NT2/D1 (cell line): ENCODE data around the gene SLC16A10.

Experiments
- DNase-seq: peaks from one replicate; pipeline ENCODE4 v3.0.0-alpha.2; 2011; ENCODE audit warnings: low read depth, low spot score
- H3K27me3 ChIP-seq: 2 replicates; pipeline ENCODE4 v1.6.0; 2011; ENCODE audit warnings: mild to moderate bottlenecking; ENCODE audit not compliant: insufficient read length, insufficient read depth
- H3K36me3 ChIP-seq: 2 replicates; pipeline ENCODE4 v1.6.1; 2011; ENCODE audit warnings: mild to moderate bottlenecking, low read length, mixed read lengths; ENCODE audit not compliant: insufficient read depth, insufficient read length
- H3K4me1 ChIP-seq: 2 replicates; pipeline ENCODE4 v1.5.1; 2011; ENCODE audit not compliant: insufficient read depth, insufficient read length
- H3K4me3 ChIP-seq: 2 replicates; pipeline ENCODE4 v1.5.1; 2011; ENCODE audit warnings: low read depth; ENCODE audit not compliant: insufficient read length
- H3K9ac ChIP-seq: 2 replicates; pipeline ENCODE4 v1.6.0; 2011; ENCODE audit warnings: low read depth; ENCODE audit not compliant: insufficient read length
- H3K9me3 ChIP-seq: 2 replicates; pipeline ENCODE4 v1.5.1; 2011; ENCODE audit warnings: mild to moderate bottlenecking, low read length; ENCODE audit not compliant: insufficient read depth
- SUZ12 ChIP-seq: IDR thresholded peaks from 2 replicates; pipeline ENCODE4 v1.6.1; 2011; ENCODE audit not compliant: insufficient read length, insufficient read depth; ENCODE audit errors: extremely low read depth
- YY1 ChIP-seq: IDR thresholded peaks from 2 replicates; pipeline ENCODE4 v1.6.1; 2011; ENCODE audit not compliant: insufficient read length, insufficient read depth
- ZNF274 ChIP-seq: IDR thresholded peaks from 2 replicates; pipeline ENCODE4 v1.6.1; 2011; ENCODE audit warnings: mild to moderate bottlenecking, low read depth, low read length

Gene SLC16A10

DNA sequence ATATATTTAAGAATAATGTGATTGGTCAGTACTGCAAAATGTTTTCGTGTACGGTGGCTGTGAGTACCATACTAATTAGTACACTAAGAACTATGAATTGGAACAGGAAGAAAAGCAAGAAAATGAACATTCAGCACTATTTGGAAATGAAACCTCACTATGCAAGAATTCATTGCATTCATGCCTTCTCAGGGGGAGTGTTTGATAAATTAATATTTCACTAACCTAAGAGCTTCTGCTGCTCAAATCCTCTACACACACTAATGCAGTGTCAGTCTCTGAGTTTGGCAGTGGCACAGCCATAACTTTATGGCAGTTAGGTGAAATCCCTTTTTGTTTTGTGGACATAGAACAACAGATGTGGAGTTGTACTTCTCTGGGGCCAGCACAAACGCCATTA is 60.1 kb downstream of the SLC16A10 start:
- no peak overlapping the region for H3K9ac ChIP-seq
- peaks cover 16% of the 10 kb centered on the region for H3K9me3 ChIP-seq
- TF ChIP-seq YY1 = no peak
- no peak for TF ChIP-seq ZNF274
- TF ChIP-seq SUZ12 = no peak
- H3K36me3 ChIP-seq = no peaks in the 10 kb centered on the region
- H3K4me1 ChIP-seq = no peaks in the 10 kb centered on the region
- H3K27me3 ChIP-seq = no peaks in the 10 kb centered on the region
- DNase-seq = no peak
- no peak overlapping the region for H3K4me3 ChIP-seq

DNA sequence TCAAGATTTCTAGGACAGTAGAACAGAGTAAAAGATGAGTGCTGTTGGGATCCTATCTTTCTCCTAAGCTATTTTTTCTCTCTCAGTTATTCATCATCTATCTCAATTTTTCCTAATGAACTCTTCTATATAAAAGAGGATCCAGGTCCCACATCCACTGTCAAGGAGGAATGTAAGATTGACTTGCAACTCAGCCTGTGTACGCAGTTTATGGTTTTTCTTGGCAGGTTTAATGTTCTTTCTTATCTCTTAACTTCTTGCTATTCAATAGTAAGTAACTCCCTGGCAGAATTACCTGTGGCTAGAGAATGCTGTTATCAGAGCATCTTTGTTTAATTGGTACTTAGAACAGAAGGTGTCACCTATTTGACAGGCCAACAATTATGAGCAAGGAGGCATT is 60.8 kb downstream of the SLC16A10 start:
- H3K9ac ChIP-seq = no peak overlapping the region
- no peak overlapping the region for H3K4me3 ChIP-seq
- no peaks in the 10 kb centered on the region for H3K4me1 ChIP-seq
- H3K36me3 ChIP-seq = no peaks in the 10 kb centered on the region
- H3K9me3 ChIP-seq = peaks cover 16% of the 10 kb centered on the region
- no peak for DNase-seq
- H3K27me3 ChIP-seq = no peaks in the 10 kb centered on the region
- TF ChIP-seq YY1 (no peak), ZNF274 (no peak), SUZ12 (no peak)

DNA sequence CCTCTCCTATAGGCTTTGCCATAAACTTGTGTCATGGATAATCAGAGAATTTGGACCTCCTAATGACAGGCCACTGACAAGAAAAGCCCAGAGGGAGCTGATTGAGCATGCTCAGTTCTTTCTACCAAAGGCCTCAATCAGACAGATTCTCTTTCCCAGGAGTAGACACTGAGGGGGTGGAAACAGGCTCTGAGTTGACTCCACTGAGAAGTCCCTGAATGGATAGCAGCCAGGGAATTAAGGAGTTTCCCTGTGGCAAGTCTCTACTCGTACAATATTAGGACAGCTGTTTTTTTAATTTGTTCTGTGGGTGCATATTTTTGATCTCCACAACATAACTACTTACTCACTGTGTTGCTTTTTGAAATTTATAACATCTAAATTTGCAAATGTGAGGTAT is 63.3 kb downstream of the SLC16A10 start:
- Histone ChIP-seq H3K9ac (no peak overlapping the region), H3K4me1 (no peaks in the 10 kb centered on the region), H3K27me3 (no peaks in the 10 kb centered on the region), H3K36me3 (no peaks in the 10 kb centered on the region), H3K9me3 (peaks cover 5% of the 10 kb centered on the region), H3K4me3 (no peak overlapping the region)
- no peak for DNase-seq
- TF ChIP-seq SUZ12 (no peak), YY1 (no peak), ZNF274 (no peak)

DNA sequence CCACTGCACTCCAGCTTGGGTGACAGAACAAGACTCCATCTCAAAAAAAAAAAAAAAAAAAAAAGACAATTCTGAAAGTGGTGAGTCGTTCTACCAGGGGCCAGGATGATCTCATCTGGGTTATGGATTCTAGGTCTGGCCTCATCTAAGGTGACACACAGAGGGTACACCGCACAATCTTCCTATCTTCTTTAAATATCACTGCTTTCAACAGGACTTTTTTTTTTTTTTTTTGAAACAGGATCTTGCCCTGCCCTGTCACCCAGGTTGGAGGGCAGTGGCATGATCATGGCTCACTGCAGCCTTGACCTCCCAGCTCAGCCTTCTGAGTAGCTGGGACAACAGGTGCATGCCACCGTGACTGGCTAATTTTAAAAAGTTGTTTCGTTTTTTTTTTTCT is 67.7 kb downstream of the SLC16A10 start:
- no peak for DNase-seq
- TF ChIP-seq SUZ12 = no peak
- TF ChIP-seq YY1 = no peak
- no peak for TF ChIP-seq ZNF274
- Histone ChIP-seq H3K9ac (no peak overlapping the region), H3K36me3 (no peaks in the 10 kb centered on the region), H3K4me3 (no peak overlapping the region), H3K4me1 (no peaks in the 10 kb centered on the region), H3K9me3 (no peaks in the 10 kb centered on the region), H3K27me3 (no peaks in the 10 kb centered on the region)

DNA sequence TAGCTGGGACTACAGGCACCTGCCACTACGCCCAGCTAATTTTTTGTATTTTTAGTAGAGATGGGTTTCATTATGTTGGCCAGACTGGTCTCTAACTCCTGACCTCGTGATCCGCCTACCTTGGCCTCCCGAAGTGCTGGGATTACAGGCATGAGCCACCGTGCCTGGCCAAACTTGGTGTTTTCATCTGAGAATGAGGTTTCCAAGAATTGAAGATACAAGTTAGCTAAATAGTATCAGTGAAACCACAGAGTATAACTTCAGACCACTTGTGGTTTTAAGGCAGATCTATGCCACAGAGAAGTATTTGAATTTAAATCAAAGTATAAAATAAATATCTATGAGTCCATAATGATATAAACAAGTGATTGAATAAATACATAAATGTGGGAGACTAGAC is 70.1 kb downstream of the SLC16A10 start:
- Histone ChIP-seq H3K4me3 (no peak overlapping the region), H3K4me1 (no peaks in the 10 kb centered on the region), H3K9me3 (peaks cover 4% of the 10 kb centered on the region; the same call in 1 of the 2 replicates), H3K9ac (no peak overlapping the region), H3K36me3 (no peaks in the 10 kb centered on the region), H3K27me3 (no peaks in the 10 kb centered on the region)
- no peak for TF ChIP-seq ZNF274
- TF ChIP-seq SUZ12 = no peak
- no peak for DNase-seq

DNA sequence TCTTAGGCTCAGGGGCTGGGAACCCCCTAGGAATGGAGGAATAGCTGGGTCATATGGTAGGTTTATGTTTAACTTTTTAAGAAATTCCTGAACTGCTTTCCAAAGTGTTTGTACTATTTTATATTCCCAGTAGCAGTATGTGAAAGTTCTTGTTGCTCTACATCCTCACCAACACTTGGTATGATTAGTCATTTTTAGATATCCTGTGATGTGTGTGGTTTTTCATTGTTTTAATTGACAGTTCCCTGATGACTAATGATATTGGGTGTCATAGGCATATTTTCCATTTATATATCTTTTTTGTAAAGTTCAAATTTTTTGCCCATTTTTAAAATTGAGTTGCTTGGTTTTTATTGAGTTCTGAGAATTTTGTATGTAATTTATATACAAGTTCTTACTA is 72.3 kb downstream of the SLC16A10 start:
- H3K9ac ChIP-seq = no peak overlapping the region
- H3K4me3 ChIP-seq = no peak overlapping the region
- H3K27me3 ChIP-seq = no peaks in the 10 kb centered on the region
- no peak for TF ChIP-seq SUZ12
- TF ChIP-seq YY1 = no peak
- no peak for TF ChIP-seq ZNF274
- H3K36me3 ChIP-seq = no peaks in the 10 kb centered on the region
- H3K4me1 ChIP-seq = no peaks in the 10 kb centered on the region
- H3K9me3 ChIP-seq = peaks cover 24% of the 10 kb centered on the region
- DNase-seq = no peak

DNA sequence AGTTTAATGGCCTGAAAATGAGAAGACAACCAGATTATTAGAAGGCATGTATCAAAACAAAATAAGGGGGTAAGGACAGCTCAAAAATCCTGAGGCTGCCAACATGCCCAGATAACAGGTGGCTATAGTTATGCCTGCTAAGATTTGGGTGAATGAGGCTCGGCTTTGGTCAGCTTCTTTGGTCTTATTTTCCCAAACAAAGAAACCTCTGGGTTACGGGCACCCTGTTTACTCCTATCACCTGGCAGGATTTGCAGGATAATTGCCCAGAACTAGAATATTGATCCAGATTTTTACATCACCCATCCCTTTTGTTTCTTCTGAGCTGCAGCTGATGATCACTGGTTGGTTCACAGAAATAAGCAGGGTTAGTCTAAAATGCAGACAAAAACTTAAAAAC is 74.3 kb downstream of the SLC16A10 start:
- no peak for DNase-seq
- no peaks in the 10 kb centered on the region for H3K27me3 ChIP-seq
- H3K4me1 ChIP-seq = no peaks in the 10 kb centered on the region
- H3K36me3 ChIP-seq = no peaks in the 10 kb centered on the region
- peaks cover 24% of the 10 kb centered on the region for H3K9me3 ChIP-seq
- H3K4me3 ChIP-seq = no peak overlapping the region
- H3K9ac ChIP-seq = no peak overlapping the region
- TF ChIP-seq YY1 (no peak), ZNF274 (no peak), SUZ12 (no peak)

DNA sequence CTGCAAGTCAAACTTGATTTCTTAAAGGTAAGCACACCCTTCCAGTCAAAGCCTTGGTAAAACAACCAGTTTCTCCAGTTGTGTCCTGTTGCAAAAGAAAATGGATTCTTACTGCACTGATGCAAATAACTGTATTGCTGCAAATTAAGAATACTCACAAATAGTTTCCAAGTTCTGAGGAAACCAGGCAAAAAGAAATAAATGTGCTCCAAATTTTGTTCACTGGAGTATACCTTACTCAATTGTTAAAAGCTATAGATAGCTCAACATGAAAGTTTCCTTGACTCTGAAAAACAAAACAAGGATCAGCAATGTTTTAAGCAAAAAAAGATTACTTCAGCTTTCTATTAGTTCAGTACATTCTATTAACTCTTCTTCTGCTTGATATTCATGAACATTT is 75.2 kb downstream of the SLC16A10 start:
- no peak overlapping the region for H3K9ac ChIP-seq
- no peak for DNase-seq
- H3K27me3 ChIP-seq = no peaks in the 10 kb centered on the region
- no peak overlapping the region for H3K4me3 ChIP-seq
- no peaks in the 10 kb centered on the region for H3K36me3 ChIP-seq
- TF ChIP-seq ZNF274 (no peak), SUZ12 (no peak), YY1 (no peak)
- no peaks in the 10 kb centered on the region for H3K4me1 ChIP-seq
- H3K9me3 ChIP-seq = peaks cover 24% of the 10 kb centered on the region
